GM21367 (cell line): Measurements from ENCODE around the gene ZBTB8B.
"Not testable (repeated sequence)": the region's sequence is repeated elsewhere in the genome, so short reads cannot be mapped to it uniquely, and the experiment has no call there.

Experiments
- ATAC-seq: cut with Tn5 transposase; IDR thresholded peaks from one replicate; pipeline ENCODE4 v1.9.1; 2021; ENCODE audit not compliant: unreplicated experiment

The ZBTB8B gene

DNA sequence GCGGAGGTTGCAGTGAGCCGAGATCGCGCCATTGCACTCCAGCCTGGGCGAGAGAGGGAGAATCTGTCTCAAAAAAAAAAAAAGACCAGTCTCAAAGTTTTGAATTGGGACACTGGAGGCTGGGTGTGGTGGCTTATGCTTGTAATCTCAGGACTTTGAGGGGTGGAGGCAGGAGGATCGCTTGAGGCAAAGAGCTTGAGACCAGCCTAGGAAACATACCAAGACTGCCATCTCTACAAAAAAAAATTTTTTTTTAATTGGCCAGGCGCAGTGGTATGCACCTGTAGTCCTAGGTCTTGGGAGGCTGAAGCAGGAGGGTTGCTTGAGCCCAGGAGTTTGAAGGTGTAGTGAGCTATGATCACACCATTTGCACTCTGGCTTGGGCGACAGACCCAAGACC is 3.9 kb downstream of the ZBTB8B start:
- no peak for ATAC-seq

- no peak for ATAC-seq
These were observed 5.6 kb downstream of the ZBTB8B start for GRCh38 chr1:32470431-32470830.

GRCh38 chr1:32470991-32471694 is 6.3 kb downstream of the ZBTB8B start:
- ATAC-seq, result no peak

DNA sequence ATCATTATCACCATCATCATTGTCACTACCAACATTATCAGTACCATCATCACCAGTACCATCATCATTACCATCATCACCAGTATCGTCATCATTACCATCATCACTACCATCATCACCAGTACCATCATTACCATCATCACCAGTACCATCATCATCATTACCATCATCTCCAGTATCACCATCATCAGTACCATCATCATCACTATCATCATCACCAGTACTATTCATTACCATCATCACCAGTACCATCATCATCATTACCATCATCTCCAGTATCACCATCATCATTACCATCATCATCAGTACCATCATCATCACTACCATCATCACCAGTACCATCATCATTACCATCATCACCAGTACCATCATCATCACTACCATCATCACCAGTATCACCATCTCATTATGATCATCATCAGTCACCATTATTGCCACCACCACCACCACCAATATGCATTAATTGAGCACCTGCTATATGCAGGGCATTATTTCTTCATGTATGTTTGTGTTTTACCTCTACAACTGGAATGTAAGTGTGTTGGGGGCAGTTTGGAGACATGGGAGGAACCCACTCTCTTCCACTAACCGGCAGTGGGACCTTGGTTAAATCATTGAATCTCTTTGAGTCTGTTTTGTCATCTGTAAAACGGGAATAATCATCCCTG is 7.0 kb downstream of the ZBTB8B start:
- ATAC-seq, result no peak

DNA sequence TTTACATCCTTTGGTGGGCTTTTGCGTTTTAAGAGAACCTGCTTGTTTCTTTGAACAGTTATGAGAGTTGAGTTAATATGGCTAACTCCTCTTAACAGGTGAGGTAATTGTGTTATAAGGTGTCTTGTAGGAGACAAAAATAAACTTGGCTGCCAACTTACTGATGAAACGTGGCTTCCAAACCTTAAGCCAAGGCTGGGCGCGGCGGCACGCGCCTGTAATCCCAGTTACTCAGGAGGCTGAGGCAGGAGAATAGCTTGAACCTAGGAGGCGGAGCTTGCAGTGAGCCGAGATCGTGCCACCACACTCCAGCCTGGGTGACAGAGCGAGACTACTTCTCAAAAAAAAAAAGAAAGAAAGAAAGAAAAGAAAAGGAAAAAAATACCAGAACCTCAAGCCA is 8.1 kb downstream of the ZBTB8B start:
- not testable (repeated sequence) for ATAC-seq

DNA sequence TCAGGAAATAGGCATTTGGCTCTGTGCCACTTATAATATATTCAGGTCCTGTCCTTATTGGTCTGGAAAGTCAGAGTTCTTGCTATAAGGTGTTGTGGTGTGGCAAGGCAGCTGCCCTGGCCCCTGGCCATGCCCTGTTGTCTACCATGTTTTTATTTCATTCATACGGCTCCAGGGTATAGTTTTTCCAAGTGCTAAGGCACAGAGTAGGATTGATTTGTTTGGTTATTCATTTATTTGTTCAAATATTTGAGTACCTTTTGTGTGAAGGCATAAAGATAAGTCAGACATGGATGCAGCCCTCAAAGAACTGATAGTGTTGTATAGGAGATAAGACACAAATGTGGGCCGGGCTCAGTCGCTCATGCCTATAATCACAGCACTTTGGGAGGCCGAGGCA is 10.1 kb downstream of the ZBTB8B start:
- ATAC-seq, result no peak

DNA sequence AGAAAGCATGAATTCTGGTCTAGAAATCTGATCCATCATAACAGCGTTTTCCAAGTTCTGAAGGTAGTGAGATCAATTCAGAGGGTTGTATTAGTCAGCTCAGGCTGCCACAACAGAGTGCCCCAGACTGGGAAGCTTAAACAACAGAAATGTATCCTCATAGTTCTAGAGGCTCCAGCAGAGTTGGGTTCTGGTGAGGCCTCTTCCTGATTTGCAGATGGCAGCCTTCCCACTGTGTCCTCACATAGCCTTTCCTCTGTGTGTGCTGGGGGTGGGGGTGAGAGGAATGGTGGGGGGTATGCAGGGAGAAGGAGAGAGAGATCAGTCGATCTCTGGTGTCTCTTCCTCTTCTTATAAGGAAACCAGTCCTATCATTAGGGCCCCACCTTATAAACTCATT is 15.1 kb downstream of the ZBTB8B start:
- no peak for ATAC-seq

GRCh38 chr1:32480761-32481160 is 15.9 kb downstream of the ZBTB8B start:
- ATAC-seq, result no peak

GRCh38 chr1:32481788-32482187 is 16.9 kb downstream of the ZBTB8B start:
- ATAC-seq, result not testable (repeated sequence)

GRCh38 chr1:32485554-32486255 is 20.8 kb downstream of the ZBTB8B start:
- no peak for ATAC-seq

DNA sequence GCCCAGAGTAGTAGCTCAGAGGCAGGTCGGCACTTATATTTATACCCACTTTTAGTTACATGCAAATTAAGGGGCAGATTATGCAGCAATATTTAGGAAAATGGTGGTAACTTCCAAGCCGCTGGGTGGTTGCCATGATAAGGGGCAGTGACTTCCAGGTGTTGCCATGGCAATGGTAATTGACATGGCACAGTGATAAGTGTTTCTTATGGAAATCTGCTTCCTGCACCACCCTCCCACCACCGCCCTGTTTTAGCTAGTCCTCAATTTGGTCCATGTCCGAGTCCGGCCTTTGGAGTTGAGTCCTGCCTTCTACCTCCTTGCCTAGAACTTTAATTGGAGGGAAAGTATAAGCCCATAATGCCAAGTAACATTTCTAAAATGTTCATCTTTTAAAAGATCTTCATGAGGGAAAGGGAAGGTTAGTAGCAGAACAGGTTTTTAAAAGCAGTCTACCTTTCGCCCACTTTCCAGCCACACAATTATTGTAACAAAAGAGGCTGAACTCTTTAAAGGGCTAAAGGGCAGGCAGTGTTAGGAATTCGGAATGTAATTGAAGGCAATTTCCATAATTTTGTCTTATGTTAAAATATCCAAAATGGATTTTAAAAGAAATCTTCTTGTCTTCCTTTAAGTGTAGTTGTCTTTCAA is 21.7 kb downstream of the ZBTB8B start:
- ATAC-seq, result no peak

GRCh38 chr1:32487182-32487581 is 22.3 kb downstream of the ZBTB8B start:
- no peak for ATAC-seq

- ATAC-seq, result no peak
These were observed 25.0 kb downstream of the ZBTB8B start for GRCh38 chr1:32489774-32490454.

DNA sequence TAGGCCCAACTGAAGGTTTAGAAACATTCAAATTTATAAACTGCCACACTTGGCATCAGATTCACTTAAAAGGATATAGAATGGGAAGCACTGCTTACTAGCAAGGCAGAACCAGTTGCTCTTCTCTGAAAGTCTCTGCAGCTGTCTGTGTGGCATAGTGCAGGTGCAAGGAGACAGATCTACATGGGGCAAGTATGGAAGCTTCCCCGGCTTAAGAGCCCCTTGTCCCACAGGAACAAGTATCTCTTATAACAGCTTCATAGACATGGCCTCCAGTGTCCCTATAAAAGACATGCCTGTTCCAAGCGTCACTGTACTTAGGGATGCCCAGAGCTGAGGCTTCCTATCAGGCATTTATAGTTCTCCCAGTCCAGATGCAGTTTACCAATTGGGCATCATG is 26.5 kb downstream of the ZBTB8B start:
- no peak for ATAC-seq

- ATAC-seq, result no peak
These were observed 29.3 kb downstream of the ZBTB8B start for GRCh38 chr1:32494196-32494595.

GRCh38 chr1:32494711-32495337 is 30.0 kb downstream of the ZBTB8B start:
- ATAC-seq, result no peak

DNA sequence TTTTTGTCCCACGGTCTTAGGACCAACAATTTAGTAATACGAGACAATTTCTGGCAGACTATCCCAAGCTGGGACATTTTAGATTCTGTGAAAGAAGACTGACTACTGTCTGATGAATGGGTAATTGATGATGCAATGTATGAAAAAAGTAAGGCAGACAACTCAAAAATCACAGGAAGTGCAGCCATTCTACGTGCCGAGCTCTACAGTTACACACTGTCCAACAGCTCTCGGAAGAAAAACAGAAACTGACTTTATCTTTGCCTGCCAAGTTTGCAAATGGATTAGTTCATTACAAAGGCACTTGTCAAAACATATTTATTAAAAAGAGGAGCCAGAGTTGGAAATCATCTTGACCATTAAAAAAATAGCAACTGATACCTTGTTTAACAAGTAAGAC is 31.3 kb downstream of the ZBTB8B start:
- ATAC-seq, result no peak

DNA sequence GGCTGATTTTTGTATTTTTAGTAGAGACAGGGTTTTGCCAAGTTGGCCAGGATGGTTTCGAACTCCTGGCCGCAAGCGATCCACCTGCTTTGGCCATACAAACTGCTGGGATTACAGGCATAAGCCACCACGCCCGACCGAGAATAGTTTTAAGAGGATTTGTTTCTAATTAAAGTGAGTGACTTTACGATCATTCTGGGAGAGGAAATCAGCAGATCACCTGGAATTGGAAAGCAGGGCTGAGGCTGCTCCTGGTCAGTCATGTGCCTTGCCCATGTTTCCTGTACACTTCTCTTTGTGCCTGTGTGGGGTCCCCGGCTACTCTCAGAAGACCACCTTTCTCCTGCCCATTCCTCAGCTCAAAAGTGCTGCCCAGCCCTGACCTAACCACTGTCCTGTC is 33.9 kb downstream of the ZBTB8B start:
- ATAC-seq, result no peak

GRCh38 chr1:32500387-32501209 is 35.7 kb downstream of the ZBTB8B start:
- ATAC-seq, result no peak

- ATAC-seq, result no peak
These were observed 37.0 kb downstream of the ZBTB8B start for GRCh38 chr1:32501865-32502264.
